Spinal cord (tissue), 10 donors: ENCODE data around the gene SAMD1. TPM values are rescaled to one million over a fixed set of nuclear protein-coding genes. Genes with fewer than 3 reads are reported as not detected.

ENCODE experiments used
- DNase-seq, 6 donors: peaks; one replicate each; pipeline versions ENCODE4 v3.0.0 to v3.0.0-alpha.2; 2013 to 2015; ENCODE audit warnings: low spot score in 6 of 6, low read depth in 4 of 6
- H3K27ac ChIP-seq: one replicate; pipeline ENCODE4 v1.5.1; 2013; ENCODE audit warnings: low read depth, low read length, control low read depth
- H3K27me3 ChIP-seq: one replicate; pipeline ENCODE4 v1.6.1; 2013; ENCODE audit warnings: low read length; ENCODE audit not compliant: control insufficient read depth, insufficient read depth
- H3K36me3 ChIP-seq: one replicate; pipeline ENCODE4 v1.6.1; 2013; ENCODE audit warnings: low read length; ENCODE audit not compliant: control insufficient read depth, insufficient read depth
- H3K4me1 ChIP-seq: one replicate; pipeline ENCODE4 v1.6.1; 2013; ENCODE audit warnings: low read length; ENCODE audit not compliant: control insufficient read depth, insufficient read depth
- H3K4me3 ChIP-seq: one replicate; pipeline ENCODE4 v1.5.1; 2013; ENCODE audit warnings: low read depth, low read length, control low read depth
- H3K9me3 ChIP-seq: one replicate; pipeline ENCODE4 v1.6.1; 2013; ENCODE audit warnings: low read length; ENCODE audit not compliant: control insufficient read depth, insufficient read depth
- WGBS: methylation state at CpG from one replicate; pipeline ENCODE4 v1.1.5; 2013; ENCODE audit warnings: missing lambda C conversion rate; ENCODE audit not compliant: insufficient coverage; 5-methylcytosine and 5-hydroxymethylcytosine counted together
- polyA plus RNA-seq, 2 donors: library from polyadenylated mRNA; unstranded; fragments of 120-200 nt; gene quantifications; one replicate each; pipeline ENCODE4 v1.2.1, GENCODE V29; 2013; ENCODE audit not compliant: insufficient read length in 2 of 2
- total RNA-seq, 2 donors: library from RNA; depleted of rRNA in 1 of 2; stranded (reverse); fragments of 120-200 nt in 1 of 2; fragments of >200 nt in 1 of 2; gene quantifications; one replicate each; pipeline versions ENCODE4 v1.2.3 to v1.2.4, GENCODE V29; 2013 to 2014
- donor health status: healthy.

The SAMD1 gene
- total and polyA plus RNA-seq, 4 donors, result 19.9 to 83.1 (median 56.7) TPM

DNA sequence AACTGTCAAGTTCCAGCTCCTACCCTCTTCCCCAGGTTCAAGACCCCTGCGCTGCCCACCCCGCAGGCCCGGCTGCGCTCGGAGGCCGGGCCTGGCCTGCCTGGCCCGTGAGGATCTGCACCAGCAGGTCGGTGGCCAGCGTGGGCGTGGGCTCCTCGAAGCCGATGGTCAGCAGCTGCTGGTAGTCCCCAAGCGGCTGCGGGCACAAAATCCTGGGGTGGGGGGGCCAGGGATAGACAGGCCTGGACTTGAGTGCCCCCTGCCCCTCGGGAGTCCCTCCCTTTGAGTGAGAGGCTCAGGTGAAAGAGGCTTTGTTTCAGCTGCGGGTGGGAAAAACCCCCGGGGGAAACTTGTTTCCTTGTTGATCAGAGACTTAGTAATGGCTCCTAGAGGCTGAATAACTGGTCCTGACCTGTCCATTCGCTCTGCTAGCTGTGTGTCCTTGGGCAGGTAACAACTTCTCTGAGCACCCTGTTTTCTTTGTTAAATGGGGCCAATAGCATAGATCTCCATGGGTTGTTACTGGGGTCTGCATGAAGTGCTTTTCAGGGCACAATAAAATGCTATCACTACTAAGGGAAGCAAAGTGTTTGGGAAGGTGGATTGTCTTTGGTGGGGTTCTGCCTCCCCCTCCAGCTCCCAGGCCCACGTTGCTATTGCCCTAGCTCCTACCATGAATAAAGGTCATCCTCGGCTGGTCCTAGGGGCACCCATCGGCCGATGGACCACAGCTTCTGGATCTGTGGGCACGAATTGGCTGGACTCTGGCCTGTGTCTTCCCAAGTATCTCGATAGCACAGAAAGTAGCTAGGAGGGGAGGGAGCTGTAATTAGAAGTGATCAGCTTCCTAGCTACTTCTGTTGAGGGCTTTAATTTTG lies 8.5 kb downstream of the SAMD1 start:
- Histone ChIP-seq H3K36me3 (peaks cover 21% of the 10 kb centered on the region), H3K27me3 (no peaks in the 10 kb centered on the region), H3K9me3 (no peaks in the 10 kb centered on the region), H3K27ac (peak overlapping the region; percentile 85), H3K4me1 (peaks cover 22% of the 10 kb centered on the region), H3K4me3 (peak overlapping the region; percentile 87)
- WGBS, result 21% methylated on average over 21 of the region's 24 CpGs
- DNase-seq, result no peak

DNA sequence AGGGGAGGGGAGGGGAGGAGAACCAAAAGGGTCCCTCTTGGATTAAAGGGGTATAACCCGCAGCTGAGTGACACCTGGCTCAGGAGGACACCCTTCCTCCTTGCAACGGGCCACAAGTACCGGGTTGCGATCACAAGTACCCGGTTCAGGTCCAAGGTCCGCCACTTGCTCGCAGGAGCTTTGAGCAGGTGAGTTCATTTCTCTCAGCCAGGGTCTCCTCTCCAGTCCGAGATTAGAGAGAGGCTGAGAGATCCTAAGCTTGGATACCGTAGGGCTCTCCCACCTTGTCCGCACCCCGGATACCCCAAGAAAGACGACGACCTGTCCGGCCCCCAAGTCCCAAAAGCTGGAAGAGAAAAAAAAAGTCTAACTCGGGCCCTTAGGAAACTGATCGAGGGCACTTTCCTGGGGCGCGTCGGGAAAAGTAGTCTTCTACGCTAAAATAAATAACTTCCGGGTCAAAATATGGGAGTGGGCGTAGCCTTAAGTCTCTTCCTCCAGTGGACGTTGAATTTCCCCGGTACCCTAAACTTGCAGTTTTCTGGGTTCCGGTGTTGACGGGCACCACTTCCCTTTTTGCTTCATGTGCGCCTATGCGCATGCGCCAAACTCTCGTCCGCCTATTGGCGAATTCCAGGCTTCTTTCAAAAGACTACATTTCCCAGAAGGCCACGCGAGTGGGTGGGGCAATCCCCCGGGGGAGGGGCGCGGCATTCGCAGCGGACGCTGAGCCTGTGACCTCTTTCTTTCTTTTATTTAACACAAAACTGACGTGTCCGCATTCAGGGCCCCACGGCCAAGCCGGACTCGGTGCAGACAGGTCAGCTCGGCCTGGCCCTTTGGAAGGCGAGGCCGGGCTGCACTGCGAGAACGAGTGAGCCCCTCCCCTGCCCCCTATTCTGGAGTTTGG lies 9.4 kb downstream of the SAMD1 start:
- peak; percentile 98 to 100 (median 100) for DNase-seq
- Histone ChIP-seq H3K9me3 (no peaks in the 10 kb centered on the region), H3K27ac (peak overlapping the region; percentile 85), H3K36me3 (peaks cover 18% of the 10 kb centered on the region), H3K27me3 (no peaks in the 10 kb centered on the region), H3K4me1 (peaks cover 22% of the 10 kb centered on the region), H3K4me3 (peak overlapping the region; percentile 87)
- 0% methylated on average over 48 of the region's 50 CpGs for WGBS

DNA sequence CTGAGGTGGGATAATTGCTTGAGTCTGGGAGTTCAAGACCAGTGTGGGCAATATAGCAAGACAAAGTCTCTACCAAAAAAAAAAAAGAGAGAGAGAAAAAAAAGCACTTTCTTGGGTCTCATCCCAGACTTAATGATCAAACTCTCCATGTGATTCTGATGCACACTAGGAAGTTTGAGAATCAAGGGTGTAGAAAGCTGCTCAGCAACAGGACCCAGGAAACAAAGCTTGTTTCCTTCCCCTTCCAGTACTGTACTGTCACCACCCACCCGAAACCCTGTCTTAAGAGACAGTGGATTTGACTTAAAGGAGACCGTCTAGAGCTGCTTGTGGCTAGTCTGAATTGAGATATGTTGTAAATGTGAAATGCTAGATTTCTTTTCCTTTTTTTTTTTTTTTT lies 12.1 kb downstream of the SAMD1 start:
- no peak for DNase-seq
- H3K36me3 ChIP-seq, result peaks cover 4% of the 10 kb centered on the region
- WGBS, result no CpG with 5 or more reads among the region's 2 CpGs
- no peak overlapping the region for H3K27ac ChIP-seq
- no peak overlapping the region for H3K4me3 ChIP-seq
- no peaks in the 10 kb centered on the region for H3K27me3 ChIP-seq
- peaks cover 44% of the 10 kb centered on the region for H3K4me1 ChIP-seq
- H3K9me3 ChIP-seq, result no peaks in the 10 kb centered on the region

DNA sequence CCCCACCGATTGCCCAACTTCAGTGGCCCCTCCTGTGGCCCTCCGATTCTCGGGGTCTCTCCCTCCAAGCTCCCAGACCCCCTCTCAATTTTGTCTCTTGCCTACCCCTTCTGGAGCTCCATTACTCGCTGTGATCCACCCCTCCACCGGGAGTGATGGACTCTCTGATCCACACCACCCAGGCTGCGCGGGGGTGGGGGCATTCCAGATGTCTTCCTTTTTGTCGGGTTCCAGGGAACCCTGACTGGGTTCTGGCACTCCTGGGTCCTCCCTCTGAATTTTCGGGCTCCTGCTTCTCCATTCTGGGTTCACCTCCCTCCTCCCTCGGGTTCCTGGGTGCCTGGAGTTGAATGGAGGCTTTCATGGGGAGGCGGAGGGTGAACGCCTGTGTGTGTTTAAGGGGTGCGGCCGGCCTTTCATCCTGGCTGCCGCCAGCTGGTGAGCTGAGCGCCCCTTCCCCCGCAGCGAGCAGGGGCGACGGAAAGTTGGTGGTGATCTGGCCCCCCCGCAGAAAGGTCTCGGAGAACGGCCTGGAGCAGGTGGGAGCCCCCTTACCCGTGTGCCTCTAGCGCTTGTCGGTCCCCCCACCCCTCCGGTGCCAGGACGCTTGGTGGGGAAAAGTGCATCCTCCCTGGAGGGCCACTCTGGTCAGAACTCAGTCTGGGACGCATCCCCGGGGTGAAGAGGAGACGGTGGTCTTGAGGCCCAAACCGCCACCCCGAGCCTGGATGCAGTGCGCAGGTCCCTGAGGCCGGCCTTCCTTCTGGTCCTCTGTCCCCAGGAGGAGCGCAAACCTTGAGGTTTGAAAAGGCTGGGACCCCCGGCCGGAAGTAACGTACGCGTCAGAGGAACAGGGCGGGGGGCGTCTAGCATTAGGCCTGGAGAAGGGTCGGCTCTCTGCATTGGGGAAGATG lies 16.4 kb downstream of the SAMD1 start:
- H3K36me3 ChIP-seq, result peaks cover 4% of the 10 kb centered on the region
- peaks cover 39% of the 10 kb centered on the region for H3K4me1 ChIP-seq
- H3K9me3 ChIP-seq, result no peaks in the 10 kb centered on the region
- peaks cover 2% of the 10 kb centered on the region for H3K27me3 ChIP-seq
- WGBS, result 2% methylated on average over 37 of the region's 44 CpGs
- peak in 2 of 6 donors; percentile 60 to 74 for DNase-seq
- H3K27ac ChIP-seq, result peak overlapping the region; percentile 89
- H3K4me3 ChIP-seq, result peak overlapping the region; percentile 70

DNA sequence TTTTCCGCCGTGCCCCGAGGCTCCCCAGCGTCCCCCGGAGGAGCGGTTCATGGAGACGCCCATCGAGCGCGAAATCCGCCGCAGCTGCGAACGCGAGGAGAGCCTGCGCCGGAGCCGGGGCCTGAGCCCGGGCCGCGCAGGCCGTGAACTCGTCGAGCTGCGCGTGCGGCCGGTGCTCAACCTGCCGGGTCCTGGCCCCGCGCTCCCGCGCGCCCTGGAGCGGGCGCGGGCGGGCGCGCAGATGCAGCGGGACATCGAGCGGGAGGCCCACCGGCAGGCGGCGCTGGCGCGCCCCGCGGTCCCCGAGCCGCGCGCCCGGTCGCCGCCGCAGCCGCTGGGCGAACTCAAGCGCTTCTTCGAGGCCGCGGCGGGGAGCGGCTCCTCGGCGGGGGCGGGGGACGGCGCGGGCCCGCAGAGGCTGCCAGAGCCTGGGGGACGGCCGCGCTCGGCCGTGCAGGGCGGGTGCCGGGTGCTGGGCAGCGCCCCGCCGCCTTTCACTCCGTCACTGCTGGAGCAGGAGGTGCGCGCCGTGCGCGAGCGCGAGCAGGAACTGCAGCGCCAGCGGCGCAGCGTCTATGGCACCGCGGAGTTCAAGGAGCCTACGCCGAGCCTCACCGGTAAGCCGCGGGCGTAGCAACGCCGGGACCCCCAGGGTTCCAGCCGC lies 17.2 kb downstream of the SAMD1 start:
- Histone ChIP-seq H3K9me3 (no peaks in the 10 kb centered on the region), H3K27ac (peak overlapping the region; percentile 89), H3K4me1 (peaks cover 39% of the 10 kb centered on the region), H3K27me3 (peaks cover 2% of the 10 kb centered on the region), H3K4me3 (peak overlapping the region; percentile 70), H3K36me3 (peaks cover 4% of the 10 kb centered on the region)
- peak in 2 of 6 donors; percentile 86 to 87 for DNase-seq
- WGBS, result under 1% methylated on average over 106 of the region's 106 CpGs

DNA sequence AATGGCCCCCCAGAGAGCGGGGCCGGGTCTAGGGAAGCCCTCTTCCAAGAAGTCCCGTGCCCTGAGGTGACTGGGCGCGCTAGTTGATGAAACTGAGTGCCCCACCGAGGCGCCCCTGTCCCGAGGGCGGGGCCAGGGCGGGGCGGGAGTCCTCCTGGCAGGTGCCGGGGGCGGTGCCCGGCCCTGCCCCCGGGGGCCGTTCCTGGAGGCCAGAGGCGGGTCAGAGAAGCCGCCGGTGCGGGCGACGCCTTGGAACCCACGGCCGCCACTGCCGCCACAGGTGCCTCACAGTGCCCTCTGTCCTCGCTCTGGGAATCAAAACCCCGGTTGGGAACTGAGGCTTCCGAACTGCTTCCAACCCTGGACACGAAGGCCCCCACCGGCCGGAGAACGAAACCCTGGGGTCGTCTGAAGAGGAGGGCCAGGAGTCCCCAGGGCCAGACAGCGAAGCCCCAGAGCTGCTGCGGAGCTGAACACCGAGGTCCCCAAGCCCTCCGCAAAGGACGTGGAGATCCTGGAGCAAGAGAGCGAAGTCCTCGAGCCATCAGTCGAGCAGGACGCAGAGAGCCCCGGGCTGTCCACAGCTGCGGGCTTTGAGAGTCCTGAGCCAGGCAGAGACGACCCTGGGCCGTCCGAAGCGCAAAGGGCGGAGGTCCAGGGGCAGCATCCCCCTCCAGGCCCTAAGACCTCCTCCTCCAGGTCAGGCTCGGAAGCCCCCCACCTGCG lies 17.9 kb downstream of the SAMD1 start, which contains the start of gene MISP3:
TSS of gene MISP3 (plus strand) at position 252 of the 726 bp plus-strand sequence. CDS start 524 bp downstream, outside the sequence.
- peaks cover 4% of the 10 kb centered on the region for H3K36me3 ChIP-seq
- peaks cover 2% of the 10 kb centered on the region for H3K27me3 ChIP-seq
- peak within 1 kb of the TSS; percentile 89 for H3K27ac ChIP-seq
- WGBS, result 1% methylated on average over 51 of the region's 51 CpGs
- H3K9me3 ChIP-seq, result no peaks in the 10 kb centered on the region
- peaks cover 39% of the 10 kb centered on the region for H3K4me1 ChIP-seq
- H3K4me3 ChIP-seq, result peak within 1 kb of the TSS; percentile 70
- DNase-seq, result peak in 2 of 6 donors; percentile 25 to 43

DNA sequence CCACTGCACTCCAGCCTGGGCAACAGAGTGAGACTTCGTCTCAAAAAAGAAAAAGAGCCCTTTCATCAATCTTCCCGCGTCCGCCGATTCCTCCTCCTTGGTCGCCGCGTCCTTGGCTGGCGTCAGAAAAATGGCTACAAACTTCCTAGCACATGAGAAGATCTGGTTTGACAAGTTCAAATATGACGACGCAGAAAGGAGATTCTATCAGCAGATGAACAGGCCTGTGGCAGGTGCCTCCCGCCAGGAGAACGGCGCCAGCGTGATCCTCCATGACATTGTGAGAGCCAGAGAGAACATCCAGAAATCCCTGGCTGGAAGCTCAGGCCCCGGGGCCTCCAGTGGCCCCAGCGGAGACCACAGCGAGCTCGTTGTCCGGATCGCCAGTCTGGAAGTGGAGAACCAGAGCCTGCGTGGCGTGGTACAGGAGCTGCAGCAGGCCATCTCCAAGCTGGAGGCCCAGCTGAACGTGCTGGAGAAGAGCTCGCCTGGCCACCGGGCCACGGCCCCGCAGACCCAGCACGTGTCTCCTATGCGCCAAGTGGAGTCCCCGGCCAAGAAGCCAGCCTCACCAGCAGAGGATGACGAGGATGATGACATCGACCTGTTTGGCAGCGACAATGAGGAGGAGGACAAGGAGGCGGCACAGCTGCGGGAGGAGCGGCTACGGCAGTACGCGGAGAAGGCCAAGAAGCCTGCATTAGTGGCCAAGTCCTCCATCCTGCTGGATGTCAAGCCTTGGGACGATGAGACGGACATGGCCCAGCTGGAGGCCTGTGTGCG lies 20.1 kb downstream of the SAMD1 start:
- H3K4me1 ChIP-seq, result peaks cover 36% of the 10 kb centered on the region
- no peak overlapping the region for H3K27ac ChIP-seq
- DNase-seq, result no peak
- H3K4me3 ChIP-seq, result no peak overlapping the region
- peaks cover 4% of the 10 kb centered on the region for H3K36me3 ChIP-seq
- H3K27me3 ChIP-seq, result peaks cover 2% of the 10 kb centered on the region
- WGBS, result 94% methylated on average over 41 of the region's 43 CpGs
- H3K9me3 ChIP-seq, result no peaks in the 10 kb centered on the region

DNA sequence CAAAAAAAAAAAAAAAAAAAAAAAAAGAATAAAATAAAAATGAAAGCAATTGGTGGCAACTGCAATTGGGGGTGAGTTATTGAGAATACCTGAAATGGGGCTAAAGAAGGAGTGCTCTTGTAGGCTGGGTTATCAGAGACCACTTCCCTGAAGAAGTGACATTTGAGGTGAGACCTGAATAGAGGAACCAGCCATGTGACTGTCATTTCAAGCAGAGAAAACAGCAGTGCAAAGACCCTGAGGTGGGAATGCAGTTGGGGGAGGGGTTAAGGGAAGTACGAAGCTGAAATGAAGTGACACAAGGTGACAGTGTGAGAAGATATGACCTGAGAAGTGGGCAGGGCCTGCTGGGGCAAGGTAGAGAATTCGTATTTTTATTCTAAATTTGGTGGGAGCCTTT lies 24.4 kb downstream of the SAMD1 start:
- no peak for DNase-seq
- Histone ChIP-seq H3K4me3 (no peak overlapping the region), H3K4me1 (no peaks in the 10 kb centered on the region), H3K36me3 (peaks cover 4% of the 10 kb centered on the region), H3K27me3 (no peaks in the 10 kb centered on the region), H3K27ac (no peak overlapping the region), H3K9me3 (no peaks in the 10 kb centered on the region)
- 64% methylated on average over 1 of the region's 2 CpGs for WGBS
